HPDE6-E6E7 (cell line): Measurements from ENCODE around the gene MAP3K20.
"Not testable (repeated sequence)": the region's sequence is repeated elsewhere in the genome, so short reads cannot be mapped to it uniquely, and the experiment has no call there.

Source experiments
- DNase-seq: peaks from one replicate; pipeline ENCODE4 v3.0.0; 2011; ENCODE audit warnings: missing footprints; ENCODE audit errors: extremely low spot score

Gene MAP3K20

GRCh38 chr2:173202570-173202969 is 126.9 kb downstream of the MAP3K20 start:
- no peak for DNase-seq

- DNase-seq, result no peak
These were observed 128.7 kb downstream of the MAP3K20 start for GRCh38 chr2:173204316-173204715.

- DNase-seq, result no peak
These were observed 129.7 kb downstream of the MAP3K20 start for GRCh38 chr2:173205375-173205774.

- not testable (repeated sequence) for DNase-seq
These were observed 131.5 kb downstream of the MAP3K20 start for GRCh38 chr2:173207124-173207523.

GRCh38 chr2:173210270-173211196 is 134.9 kb downstream of the MAP3K20 start:
- DNase-seq, result peak; percentile 75

GRCh38 chr2:173213181-173213580 is 137.5 kb downstream of the MAP3K20 start:
- no peak for DNase-seq

GRCh38 chr2:173214213-173214612 is 138.6 kb downstream of the MAP3K20 start:
- DNase-seq, result peak; percentile 86

- DNase-seq, result no peak
These were observed 139.7 kb downstream of the MAP3K20 start for GRCh38 chr2:173215316-173215715.

GRCh38 chr2:173216051-173216450 is 140.4 kb downstream of the MAP3K20 start:
- DNase-seq, result no peak

GRCh38 chr2:173216668-173217067 is 141.0 kb downstream of the MAP3K20 start:
- no peak for DNase-seq

GRCh38 chr2:173217116-173217840 is 141.6 kb downstream of the MAP3K20 start:
- no peak for DNase-seq

- DNase-seq, result no peak
These were observed 142.8 kb downstream of the MAP3K20 start for GRCh38 chr2:173218326-173219056.

- no peak for DNase-seq
These were observed 145.6 kb downstream of the MAP3K20 start for GRCh38 chr2:173221132-173221695.

GRCh38 chr2:173221937-173222594 is 146.4 kb downstream of the MAP3K20 start:
- no peak for DNase-seq

GRCh38 chr2:173223871-173224270 is 148.2 kb downstream of the MAP3K20 start:
- no peak for DNase-seq

GRCh38 chr2:173226899-173227698 is 151.5 kb downstream of the MAP3K20 start:
- DNase-seq, result no peak

- no peak for DNase-seq
These were observed 153.4 kb downstream of the MAP3K20 start for GRCh38 chr2:173229086-173229485.

GRCh38 chr2:173230181-173230580 is 154.5 kb downstream of the MAP3K20 start:
- no peak for DNase-seq

GRCh38 chr2:173231042-173231441 is 155.4 kb downstream of the MAP3K20 start:
- DNase-seq, result no peak

GRCh38 chr2:173231465-173231864 is 155.8 kb downstream of the MAP3K20 start:
- DNase-seq, result no peak
